Rectal smooth muscle tissue (tissue), 1 donor: ENCODE measurements around the gene MYH7.
"Not testable (repeated sequence)": the region's sequence is repeated elsewhere in the genome, so short reads cannot be mapped to it uniquely, and the experiment has no call there.

Experiments used
- H3K27ac ChIP-seq: one replicate; pipeline ENCODE4 v1.7.0; 2013; ENCODE audit warnings: low read depth, low read length, inconsistent platforms
- H3K27me3 ChIP-seq: one replicate; pipeline ENCODE4 v1.7.0; 2013; ENCODE audit warnings: low read length; ENCODE audit not compliant: control insufficient read depth, insufficient read depth
- H3K36me3 ChIP-seq: one replicate; pipeline ENCODE4 v1.7.0; 2013; ENCODE audit warnings: low read length; ENCODE audit not compliant: control insufficient read depth, insufficient read depth
- H3K4me1 ChIP-seq: one replicate; pipeline ENCODE4 v1.7.0; 2013; ENCODE audit warnings: low read length; ENCODE audit not compliant: control insufficient read depth, insufficient read depth
- H3K4me3 ChIP-seq: one replicate; pipeline ENCODE4 v1.7.0; 2013; ENCODE audit warnings: low read length
- H3K9ac ChIP-seq: one replicate; pipeline ENCODE4 v1.7.0; 2013; ENCODE audit warnings: low read length

The MYH7 gene

DNA sequence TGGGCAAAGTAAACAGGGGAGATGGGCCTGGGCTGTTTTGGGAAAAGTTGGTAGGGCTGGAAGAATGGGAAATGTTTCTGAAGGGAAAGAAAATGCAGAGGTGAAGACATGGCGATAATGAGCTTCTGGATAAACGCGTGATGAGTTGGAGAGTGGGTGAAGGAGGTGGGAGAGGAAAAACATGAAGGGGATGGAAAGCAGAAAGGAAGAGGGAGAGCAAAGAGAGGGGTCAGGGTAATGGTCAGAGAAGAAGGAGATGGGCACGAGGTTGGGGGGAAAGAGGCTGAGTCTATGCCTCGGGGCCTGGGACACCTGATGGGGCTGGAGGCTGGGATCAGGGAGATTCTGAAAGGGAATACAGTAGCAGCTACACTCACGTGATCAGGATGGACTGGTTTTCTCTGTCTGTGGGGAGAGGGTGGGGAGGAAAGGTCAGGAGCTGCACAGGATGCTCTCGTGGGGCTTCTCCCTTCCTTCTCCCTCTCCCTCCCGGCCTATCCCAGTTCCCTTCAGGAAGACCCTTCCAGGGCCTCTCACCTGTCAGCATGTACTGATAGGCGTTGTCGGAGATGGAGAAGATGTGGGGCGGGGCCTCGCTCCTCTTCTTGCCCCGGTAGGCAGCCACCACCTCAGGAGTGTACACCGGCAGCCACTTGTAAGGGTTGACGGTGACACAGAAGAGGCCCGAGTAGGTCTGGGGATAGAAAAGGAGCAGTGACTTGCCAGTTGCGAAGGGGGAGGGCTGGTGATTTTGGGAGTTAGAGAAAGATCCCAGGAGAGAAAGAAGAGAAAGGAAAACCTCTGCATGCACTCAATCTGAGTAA, 3.1 kb downstream of the MYH7 start:
- no peaks in the 10 kb centered on the region for H3K36me3 ChIP-seq
- no peak overlapping the region for H3K9ac ChIP-seq
- no peaks in the 10 kb centered on the region for H3K4me1 ChIP-seq
- H3K27ac ChIP-seq, result no peak overlapping the region
- no peaks in the 10 kb centered on the region for H3K27me3 ChIP-seq
- H3K4me3 ChIP-seq, result no peak overlapping the region

DNA sequence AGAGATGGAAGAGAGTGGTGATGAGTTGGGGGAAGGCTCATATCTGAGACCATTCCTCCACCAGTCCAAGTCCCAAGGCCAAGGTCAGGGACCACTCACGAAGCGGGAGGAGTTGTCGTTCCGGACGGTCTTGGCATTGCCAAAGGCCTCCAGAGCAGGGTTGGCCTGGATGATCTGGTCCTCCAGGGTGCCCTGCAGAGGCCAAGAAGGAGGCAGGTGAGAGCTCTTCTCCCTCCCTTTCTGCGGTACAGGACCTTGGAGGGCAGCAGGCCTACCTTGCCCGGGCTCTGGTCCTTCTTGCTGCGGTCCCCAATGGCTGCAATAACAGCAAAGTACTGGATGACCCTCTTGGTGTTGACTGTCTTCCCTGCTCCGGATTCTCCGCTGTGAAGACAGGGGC, 4.0 kb downstream of the MYH7 start:
- Histone ChIP-seq H3K27ac (no peak overlapping the region), H3K36me3 (no peaks in the 10 kb centered on the region), H3K4me3 (no peak overlapping the region)

DNA sequence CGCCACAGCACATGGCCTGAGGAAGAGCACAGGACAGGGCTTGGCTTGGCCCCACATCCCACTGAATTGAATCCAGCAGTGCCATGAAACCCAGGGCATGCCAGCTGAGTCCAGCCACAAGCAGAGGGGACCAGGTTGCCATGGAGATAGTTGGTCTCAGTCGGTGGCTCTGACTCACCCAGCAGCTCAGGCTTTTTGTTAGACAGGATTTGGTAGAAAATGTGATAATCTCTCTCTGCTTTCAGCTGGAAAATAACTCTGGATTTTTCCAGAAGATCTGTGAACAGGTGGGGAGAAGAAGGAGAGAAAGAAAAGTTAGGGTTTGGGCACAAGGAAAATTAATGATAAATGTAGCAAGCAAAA, 4.8 kb downstream of the MYH7 start:
- H3K27ac ChIP-seq, result no peak overlapping the region
- H3K9ac ChIP-seq, result no peak overlapping the region
- no peaks in the 10 kb centered on the region for H3K4me1 ChIP-seq
- H3K36me3 ChIP-seq, result no peaks in the 10 kb centered on the region
- no peaks in the 10 kb centered on the region for H3K27me3 ChIP-seq
- H3K4me3 ChIP-seq, result no peak overlapping the region

More for the DNA sequence above, 4.0 kb downstream of the MYH7 start:
- H3K9ac ChIP-seq, result no peak overlapping the region
- no peaks in the 10 kb centered on the region for H3K4me1 ChIP-seq
- H3K27me3 ChIP-seq, result no peaks in the 10 kb centered on the region

DNA sequence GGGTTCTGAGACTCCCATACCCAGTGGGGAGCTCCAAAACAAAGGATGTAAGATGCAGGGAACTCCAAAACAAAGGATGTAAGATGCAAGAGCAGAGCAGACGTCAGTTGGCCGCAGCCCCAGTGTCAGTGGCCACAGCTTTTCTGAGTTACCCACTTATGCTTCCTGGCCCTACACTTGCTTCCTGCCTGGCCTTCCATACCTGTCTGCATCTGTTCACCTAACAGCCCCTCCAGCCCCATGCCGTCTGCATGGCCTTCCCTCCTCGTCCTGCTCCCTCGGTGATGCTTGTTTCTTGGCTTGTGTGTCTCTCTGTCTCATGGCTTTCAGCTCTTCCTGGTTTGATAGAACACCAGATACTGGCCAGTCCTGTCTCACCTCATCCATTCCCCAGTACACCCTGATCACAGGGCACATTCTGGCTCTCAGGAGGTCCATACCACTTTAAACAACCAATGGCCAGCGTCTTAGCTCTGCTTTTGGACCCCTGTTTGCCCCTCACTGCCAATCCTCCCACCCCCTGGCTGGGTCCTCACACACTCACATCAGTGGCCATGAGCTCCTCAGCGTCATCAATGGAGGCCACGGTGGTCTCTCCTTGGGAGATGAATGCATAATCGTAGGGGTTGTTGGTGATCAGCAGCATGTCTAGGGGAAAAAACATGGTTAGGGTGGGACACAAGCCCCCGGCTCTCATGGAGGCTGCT, 5.3 kb downstream of the MYH7 start:
- Histone ChIP-seq H3K36me3 (no peaks in the 10 kb centered on the region), H3K4me3 (no peak overlapping the region), H3K27me3 (no peaks in the 10 kb centered on the region), H3K4me1 (no peaks in the 10 kb centered on the region), H3K9ac (no peak overlapping the region), H3K27ac (no peak overlapping the region)

DNA sequence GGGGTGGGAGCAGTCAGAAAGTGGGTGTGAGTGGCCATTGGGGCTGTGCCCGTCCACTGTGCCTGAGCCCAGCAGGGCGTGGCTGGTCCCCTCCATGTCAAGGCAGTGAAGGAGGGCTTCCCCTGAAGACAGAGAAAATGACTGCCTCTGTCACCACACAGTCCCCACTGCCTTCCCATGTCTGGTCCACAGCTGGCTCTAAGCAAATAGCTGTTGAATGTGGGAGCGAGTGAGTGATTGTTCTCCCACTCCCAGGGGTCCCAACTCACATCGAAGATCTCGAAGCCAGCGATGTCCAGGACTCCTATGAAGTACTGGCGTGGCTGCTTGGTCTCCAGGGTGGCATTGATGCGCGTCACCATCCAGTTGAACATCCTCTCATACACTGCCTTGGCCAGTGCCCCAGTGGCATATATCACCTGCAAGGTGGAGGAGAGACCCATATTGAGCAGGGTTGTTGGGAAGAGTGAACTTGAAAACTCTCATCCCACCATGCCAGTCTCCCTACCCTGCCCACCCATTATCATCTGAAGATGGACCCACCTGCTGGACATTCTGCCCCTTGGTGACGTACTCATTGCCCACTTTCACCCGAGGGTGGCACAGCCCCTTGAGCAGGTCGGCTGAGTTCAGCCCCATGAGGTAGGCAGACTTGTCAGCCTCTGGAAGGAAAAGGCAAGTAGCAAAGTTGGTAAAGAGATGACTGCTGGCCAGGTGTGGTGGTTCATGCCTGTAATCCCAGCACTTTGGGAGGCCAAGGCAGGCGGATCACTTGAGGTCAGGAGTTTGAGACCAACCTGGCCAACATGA, 6.6 kb downstream of the MYH7 start:
- Histone ChIP-seq H3K4me3 (no peak overlapping the region), H3K4me1 (no peaks in the 10 kb centered on the region), H3K9ac (no peak overlapping the region), H3K27ac (no peak overlapping the region), H3K27me3 (no peaks in the 10 kb centered on the region), H3K36me3 (no peaks in the 10 kb centered on the region)

DNA sequence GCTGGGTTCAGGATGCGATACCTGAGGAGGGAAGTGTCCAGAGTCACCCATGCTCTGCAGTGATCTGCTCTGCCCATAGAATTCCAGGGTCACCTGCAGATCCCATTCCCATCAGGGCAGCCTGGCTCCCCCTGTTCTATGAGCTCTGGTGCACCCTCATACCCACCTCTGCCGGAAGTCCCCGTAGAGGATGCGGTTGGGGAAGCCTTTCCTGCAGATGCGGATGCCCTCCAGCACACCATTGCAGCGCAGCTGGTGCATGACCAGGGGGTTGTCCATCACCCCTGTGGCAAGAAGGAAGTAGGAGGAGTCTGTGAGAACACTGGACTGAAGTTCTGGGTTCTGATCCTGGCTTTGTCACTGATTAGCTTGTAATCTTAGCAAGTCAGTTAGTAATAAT, 9.7 kb downstream of the MYH7 start:
- not testable (repeated sequence) for H3K4me1 ChIP-seq, H3K4me3 ChIP-seq, H3K27ac ChIP-seq, H3K36me3 ChIP-seq, H3K9ac ChIP-seq, H3K27me3 ChIP-seq

DNA sequence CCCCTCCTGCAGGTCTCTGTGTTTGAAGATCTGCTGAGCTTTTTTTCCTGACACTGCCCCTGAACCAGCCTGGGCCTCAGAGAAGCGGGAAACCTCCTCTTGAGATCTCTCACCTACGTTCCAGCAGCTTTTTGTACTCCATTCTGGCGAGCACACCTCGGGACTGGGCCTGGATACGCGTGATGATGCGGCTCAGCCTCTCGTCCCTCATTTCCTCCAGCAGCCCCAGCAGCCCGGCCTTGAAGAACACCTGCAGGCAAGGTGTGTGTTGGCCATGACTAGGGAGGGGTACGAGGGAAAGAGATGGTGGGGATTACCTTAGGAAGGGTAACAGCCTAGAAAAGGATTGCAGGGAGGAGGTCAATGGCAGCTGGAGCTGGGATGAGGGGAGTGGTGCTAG, 10.3 kb downstream of the MYH7 start:
- Histone ChIP-seq H3K36me3 (no peaks in the 10 kb centered on the region), H3K9ac (no peak overlapping the region), H3K27ac (no peak overlapping the region), H3K4me3 (no peak overlapping the region), H3K27me3 (no peaks in the 10 kb centered on the region), H3K4me1 (no peaks in the 10 kb centered on the region)

DNA sequence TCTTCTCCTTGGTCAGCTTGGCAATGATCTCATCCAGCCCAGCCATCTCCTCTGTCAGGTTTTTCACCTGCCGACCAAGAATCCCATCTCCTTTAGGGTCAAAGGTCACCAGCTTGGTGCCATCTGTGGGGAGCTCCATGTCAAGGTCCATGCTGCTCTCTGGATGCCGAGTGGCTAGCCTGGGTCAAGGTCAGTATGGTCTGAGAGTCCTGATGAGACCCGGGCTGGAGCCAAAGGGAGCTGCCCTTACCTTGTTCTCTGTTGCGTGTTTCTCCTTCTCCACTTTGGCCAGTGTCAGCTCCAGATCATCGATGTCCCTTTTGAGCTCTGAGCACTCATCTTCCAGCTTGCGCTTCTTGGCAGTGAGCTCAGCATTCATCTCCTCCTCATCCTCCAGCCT, 11.8 kb downstream of the MYH7 start:
- no peak overlapping the region for H3K27ac ChIP-seq
- H3K4me1 ChIP-seq, result no peaks in the 10 kb centered on the region
- no peaks in the 10 kb centered on the region for H3K36me3 ChIP-seq
- no peak overlapping the region for H3K9ac ChIP-seq
- no peaks in the 10 kb centered on the region for H3K27me3 ChIP-seq
- H3K4me3 ChIP-seq, result no peak overlapping the region

DNA sequence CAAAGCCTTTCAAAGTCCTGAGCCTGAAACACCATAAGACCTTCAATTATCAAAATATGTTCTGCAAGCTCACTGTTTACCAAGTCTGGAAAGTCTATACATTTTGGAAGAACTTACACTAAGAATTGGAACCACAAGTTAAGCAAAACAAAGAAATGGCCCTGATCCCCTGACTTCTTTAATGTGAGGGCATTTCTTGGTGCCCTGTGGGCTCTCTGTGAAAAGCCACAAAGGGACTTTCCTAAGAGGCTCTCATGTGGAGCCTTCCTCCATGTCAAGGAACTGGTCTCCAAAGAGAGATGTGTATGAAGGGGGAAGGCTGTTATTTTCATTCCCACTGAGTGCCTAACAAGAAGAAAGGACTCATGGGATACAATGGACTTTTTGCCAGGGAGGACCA, 13.9 kb downstream of the MYH7 start:
- Histone ChIP-seq H3K27ac (no peak overlapping the region), H3K9ac (no peak overlapping the region), H3K4me3 (no peak overlapping the region), H3K4me1 (no peaks in the 10 kb centered on the region), H3K27me3 (peaks cover 2% of the 10 kb centered on the region), H3K36me3 (no peaks in the 10 kb centered on the region)

DNA sequence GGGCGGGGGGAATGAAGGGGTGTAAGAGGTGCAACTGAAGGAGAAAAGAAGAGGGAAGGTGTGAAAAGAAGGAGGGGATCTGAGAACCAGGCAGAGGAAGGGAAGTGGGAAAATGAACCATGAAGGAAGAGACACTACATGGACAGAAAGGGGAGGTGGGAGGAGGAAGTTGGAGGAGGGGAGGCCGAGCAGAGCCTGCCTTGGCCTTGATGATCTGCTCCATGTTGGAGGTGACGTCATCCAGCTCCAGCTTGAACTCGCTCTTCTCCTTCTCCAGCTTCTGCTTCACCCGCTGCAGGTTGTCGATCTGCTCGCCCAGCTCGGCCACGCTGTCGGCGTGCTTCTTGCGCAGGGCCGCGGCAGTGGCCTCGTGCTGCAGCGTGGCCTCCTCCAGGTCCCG, 15.8 kb downstream of the MYH7 start:
- H3K27ac ChIP-seq, H3K9ac ChIP-seq, H3K36me3 ChIP-seq, H3K4me3 ChIP-seq, H3K27me3 ChIP-seq, H3K4me1 ChIP-seq: not testable (repeated sequence)

DNA sequence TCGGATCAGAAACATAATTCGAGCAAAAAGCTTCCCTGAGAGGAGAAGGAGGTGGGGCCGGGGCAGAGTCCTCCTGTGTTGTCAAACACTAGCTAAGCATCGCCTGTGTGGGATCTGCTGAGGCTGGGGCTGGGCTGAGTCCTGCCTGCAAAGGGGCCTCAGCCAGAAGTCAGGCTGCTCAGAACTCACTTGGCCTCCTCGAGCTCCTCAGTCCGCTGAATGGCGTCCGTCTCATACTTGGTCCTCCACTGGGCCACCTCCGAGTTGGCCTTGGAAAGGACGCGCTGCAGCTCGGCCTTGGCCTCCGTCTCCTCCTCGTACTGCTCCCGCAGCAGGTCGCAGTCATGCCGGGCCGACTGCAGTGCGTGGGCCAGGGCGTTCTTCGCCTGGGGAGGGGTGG, 17.4 kb downstream of the MYH7 start:
- Histone ChIP-seq H3K27ac (no peak overlapping the region), H3K36me3 (no peaks in the 10 kb centered on the region), H3K4me3 (no peak overlapping the region), H3K27me3 (peaks cover 2% of the 10 kb centered on the region), H3K4me1 (no peaks in the 10 kb centered on the region), H3K9ac (no peak overlapping the region)

DNA sequence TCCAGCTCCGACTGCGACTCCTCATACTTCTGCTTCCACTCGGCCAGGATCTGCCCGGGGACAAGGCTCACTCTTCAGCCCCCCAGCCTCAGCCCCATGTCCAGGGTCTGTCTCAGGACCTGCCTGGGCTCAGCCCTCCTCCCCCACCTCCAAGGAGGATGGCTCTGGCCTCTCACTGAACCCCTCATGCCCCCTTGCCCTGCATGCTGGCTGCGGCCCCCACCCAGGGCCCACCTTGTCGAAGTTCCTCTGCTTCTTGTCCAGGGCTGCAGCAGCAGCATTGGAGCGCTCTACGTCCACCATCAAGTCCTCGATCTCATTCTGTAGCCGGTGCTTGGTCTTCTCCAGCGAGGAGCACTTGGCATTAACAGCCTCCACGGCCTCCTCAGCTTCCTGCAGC, 18.2 kb downstream of the MYH7 start:
- H3K27ac ChIP-seq, H3K4me1 ChIP-seq, H3K27me3 ChIP-seq, H3K36me3 ChIP-seq, H3K9ac ChIP-seq, H3K4me3 ChIP-seq: not testable (repeated sequence)
